SK-N-SH treated with all-trans-retinoic acid at 6 μM for 48 hours (cell line): Measurements from ENCODE around the gene CAMLG.

ENCODE experiments used
- ARNTL ChIP-seq: fragments of 450-650 bp; formaldehyde crosslinking; IDR thresholded peaks from 2 replicates; pipeline ENCODE4 v1.5.0; 2020; ENCODE audit warnings: low read depth, mild to moderate bottlenecking, moderate library complexity, borderline replicate concordance
- CSDC2 ChIP-seq: fragments of 250-450 bp; sonication (Bioruptor Pico); IDR thresholded peaks from 2 replicates; pipeline ENCODE4 v1.5.0; 2020; ENCODE audit warnings: mild to moderate bottlenecking, moderate library complexity
- ESRRG ChIP-seq: fragments of 250-450 bp; sonication (Bioruptor Pico); IDR thresholded peaks from 2 replicates; pipeline ENCODE4 v1.6.1; 2021; ENCODE audit warnings: mild to moderate bottlenecking
- GLIS3 ChIP-seq: fragments of 250-450 bp; sonication (Bioruptor Pico); IDR thresholded peaks from 2 replicates; pipeline ENCODE4 v1.5.0; 2020; ENCODE audit warnings: mild to moderate bottlenecking, moderate library complexity
- OSR1 ChIP-seq: fragments of 250-450 bp; sonication (Bioruptor Pico); IDR thresholded peaks from 2 replicates; pipeline ENCODE4 v1.8.0; 2022; ENCODE audit warnings: moderate library complexity, mild to moderate bottlenecking, inconsistent platforms
- PPARA ChIP-seq: fragments of 250-450 bp; sonication (Bioruptor Pico); IDR thresholded peaks from 2 replicates; pipeline ENCODE4 v1.5.0; 2020; ENCODE audit warnings: mild to moderate bottlenecking, borderline replicate concordance
- RARB ChIP-seq: fragments of 250-450 bp; sonication (Bioruptor Pico); IDR thresholded peaks from 2 replicates; pipeline ENCODE4 v1.8.0; 2021; ENCODE audit warnings: mild to moderate bottlenecking, moderate library complexity
- TCF4 ChIP-seq: fragments of 250-450 bp; sonication (Bioruptor Pico); IDR thresholded peaks from 2 replicates; pipeline ENCODE4 v1.8.0; 2021; ENCODE audit warnings: mild to moderate bottlenecking, moderate library complexity, borderline replicate concordance
- ZC3H10 ChIP-seq: fragments of 250-450 bp; sonication (Bioruptor Pico); IDR thresholded peaks from 2 replicates; pipeline ENCODE4 v1.5.1; 2021; ENCODE audit warnings: mild to moderate bottlenecking, moderate library complexity
- ZFP3 ChIP-seq: fragments of 250-450 bp; sonication (Bioruptor Pico); IDR thresholded peaks from 2 replicates; pipeline ENCODE4 v1.5.0; 2020; ENCODE audit warnings: mild to moderate bottlenecking, moderate library complexity
- ZFP30 ChIP-seq: fragments of 450-650 bp; formaldehyde crosslinking; IDR thresholded peaks from 2 replicates; pipeline ENCODE4 v1.5.0; 2022; ENCODE audit warnings: mild to moderate bottlenecking, moderate library complexity
- TF ChIP-seq, protein P1 (sequence below): fragments of 250-450 bp; sonication (Bioruptor Pico); IDR thresholded peaks from 2 replicates; pipeline ENCODE4 v1.8.0; 2020; ENCODE audit warnings: mild to moderate bottlenecking, moderate library complexity, borderline replicate concordance
- TF ChIP-seq, protein P2 (sequence below): fragments of 250-450 bp; sonication (Bioruptor Pico); IDR thresholded peaks from 2 replicates; pipeline ENCODE4 v1.5.0; 2020; ENCODE audit warnings: mild to moderate bottlenecking, moderate library complexity
- TF ChIP-seq, protein P3 (sequence below): fragments of 250-450 bp; sonication (Bioruptor Pico); IDR thresholded peaks from 2 replicates; pipeline ENCODE4 v1.5.1; 2020; ENCODE audit warnings: low read depth, mild to moderate bottlenecking, moderate library complexity

DNA sequence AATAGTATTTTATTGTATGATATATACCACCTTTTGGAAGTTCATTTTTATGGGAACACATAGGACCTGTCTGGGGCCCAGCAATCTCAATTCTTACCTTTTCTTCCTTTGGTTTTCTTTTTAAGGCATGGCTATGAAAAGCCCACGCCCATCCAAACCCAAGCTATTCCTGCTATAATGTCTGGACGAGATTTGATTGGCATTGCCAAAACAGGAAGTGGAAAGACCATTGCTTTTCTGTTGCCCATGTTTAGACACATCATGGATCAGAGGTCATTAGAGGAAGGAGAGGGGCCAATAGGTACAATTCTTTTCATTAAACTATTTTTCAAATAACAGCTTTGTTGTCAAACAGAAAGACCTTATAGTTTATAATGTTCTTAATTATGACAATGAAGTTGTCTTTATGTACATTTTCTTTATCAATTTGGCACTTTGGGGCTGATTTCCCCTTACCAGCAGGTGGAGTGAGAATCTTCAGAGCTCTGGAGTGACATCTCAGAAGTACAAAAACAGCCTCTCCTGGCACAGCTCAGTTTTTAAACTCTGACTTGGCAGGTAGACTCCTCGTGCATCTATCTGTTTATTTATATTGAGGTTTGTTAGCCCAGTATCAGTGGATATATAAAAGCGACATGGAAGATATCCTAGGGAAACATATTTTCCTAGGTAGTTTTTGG is 46.0 kb downstream of the CAMLG start:
- TF ChIP-seq ESRRG (CRISPR knock-in tag) (no peak), ZFP30 (CRISPR knock-in tag) (no peak), TCF4 (no peak), PPARA (CRISPR knock-in tag) (no peak), CSDC2 (CRISPR knock-in tag) (no peak), OSR1 (CRISPR knock-in tag) (no peak), ZFP3 (no peak), ARNTL (CRISPR knock-in tag) (no peak), ZC3H10 (CRISPR knock-in tag) (no peak), RARB (CRISPR knock-in tag) (no peak), GLIS3 (CRISPR knock-in tag) (no peak)
- TF ChIP-seq, protein P1, sequence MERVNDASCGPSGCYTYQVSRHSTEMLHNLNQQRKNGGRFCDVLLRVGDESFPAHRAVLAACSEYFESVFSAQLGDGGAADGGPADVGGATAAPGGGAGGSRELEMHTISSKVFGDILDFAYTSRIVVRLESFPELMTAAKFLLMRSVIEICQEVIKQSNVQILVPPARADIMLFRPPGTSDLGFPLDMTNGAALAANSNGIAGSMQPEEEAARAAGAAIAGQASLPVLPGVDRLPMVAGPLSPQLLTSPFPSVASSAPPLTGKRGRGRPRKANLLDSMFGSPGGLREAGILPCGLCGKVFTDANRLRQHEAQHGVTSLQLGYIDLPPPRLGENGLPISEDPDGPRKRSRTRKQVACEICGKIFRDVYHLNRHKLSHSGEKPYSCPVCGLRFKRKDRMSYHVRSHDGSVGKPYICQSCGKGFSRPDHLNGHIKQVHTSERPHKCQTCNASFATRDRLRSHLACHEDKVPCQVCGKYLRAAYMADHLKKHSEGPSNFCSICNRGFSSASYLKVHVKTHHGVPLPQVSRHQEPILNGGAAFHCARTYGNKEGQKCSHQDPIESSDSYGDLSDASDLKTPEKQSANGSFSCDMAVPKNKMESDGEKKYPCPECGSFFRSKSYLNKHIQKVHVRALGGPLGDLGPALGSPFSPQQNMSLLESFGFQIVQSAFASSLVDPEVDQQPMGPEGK: no peak
- TF ChIP-seq, protein P2, sequence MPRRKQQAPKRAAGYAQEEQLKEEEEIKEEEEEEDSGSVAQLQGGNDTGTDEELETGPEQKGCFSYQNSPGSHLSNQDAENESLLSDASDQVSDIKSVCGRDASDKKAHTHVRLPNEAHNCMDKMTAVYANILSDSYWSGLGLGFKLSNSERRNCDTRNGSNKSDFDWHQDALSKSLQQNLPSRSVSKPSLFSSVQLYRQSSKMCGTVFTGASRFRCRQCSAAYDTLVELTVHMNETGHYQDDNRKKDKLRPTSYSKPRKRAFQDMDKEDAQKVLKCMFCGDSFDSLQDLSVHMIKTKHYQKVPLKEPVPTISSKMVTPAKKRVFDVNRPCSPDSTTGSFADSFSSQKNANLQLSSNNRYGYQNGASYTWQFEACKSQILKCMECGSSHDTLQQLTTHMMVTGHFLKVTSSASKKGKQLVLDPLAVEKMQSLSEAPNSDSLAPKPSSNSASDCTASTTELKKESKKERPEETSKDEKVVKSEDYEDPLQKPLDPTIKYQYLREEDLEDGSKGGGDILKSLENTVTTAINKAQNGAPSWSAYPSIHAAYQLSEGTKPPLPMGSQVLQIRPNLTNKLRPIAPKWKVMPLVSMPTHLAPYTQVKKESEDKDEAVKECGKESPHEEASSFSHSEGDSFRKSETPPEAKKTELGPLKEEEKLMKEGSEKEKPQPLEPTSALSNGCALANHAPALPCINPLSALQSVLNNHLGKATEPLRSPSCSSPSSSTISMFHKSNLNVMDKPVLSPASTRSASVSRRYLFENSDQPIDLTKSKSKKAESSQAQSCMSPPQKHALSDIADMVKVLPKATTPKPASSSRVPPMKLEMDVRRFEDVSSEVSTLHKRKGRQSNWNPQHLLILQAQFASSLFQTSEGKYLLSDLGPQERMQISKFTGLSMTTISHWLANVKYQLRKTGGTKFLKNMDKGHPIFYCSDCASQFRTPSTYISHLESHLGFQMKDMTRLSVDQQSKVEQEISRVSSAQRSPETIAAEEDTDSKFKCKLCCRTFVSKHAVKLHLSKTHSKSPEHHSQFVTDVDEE (CRISPR knock-in tag): no peak
- TF ChIP-seq, protein P3, sequence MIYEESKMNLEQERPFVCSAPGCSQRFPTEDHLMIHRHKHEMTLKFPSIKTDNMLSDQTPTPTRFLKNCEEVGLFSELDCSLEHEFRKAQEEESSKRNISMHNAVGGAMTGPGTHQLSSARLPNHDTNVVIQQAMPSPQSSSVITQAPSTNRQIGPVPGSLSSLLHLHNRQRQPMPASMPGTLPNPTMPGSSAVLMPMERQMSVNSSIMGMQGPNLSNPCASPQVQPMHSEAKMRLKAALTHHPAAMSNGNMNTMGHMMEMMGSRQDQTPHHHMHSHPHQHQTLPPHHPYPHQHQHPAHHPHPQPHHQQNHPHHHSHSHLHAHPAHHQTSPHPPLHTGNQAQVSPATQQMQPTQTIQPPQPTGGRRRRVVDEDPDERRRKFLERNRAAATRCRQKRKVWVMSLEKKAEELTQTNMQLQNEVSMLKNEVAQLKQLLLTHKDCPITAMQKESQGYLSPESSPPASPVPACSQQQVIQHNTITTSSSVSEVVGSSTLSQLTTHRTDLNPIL: no peak
